ENCODE measurements around the gene GRN. TPM values are rescaled to one million over a fixed set of nuclear protein-coding genes. Genes with fewer than 3 reads are reported as not detected.
A peak's percentile ranks its signal among the peaks of the same experiment; 100 is the strongest.

The GRN gene
- total RNA-seq, 1 experiment from 2014 or later = 194 TPM

DNA sequence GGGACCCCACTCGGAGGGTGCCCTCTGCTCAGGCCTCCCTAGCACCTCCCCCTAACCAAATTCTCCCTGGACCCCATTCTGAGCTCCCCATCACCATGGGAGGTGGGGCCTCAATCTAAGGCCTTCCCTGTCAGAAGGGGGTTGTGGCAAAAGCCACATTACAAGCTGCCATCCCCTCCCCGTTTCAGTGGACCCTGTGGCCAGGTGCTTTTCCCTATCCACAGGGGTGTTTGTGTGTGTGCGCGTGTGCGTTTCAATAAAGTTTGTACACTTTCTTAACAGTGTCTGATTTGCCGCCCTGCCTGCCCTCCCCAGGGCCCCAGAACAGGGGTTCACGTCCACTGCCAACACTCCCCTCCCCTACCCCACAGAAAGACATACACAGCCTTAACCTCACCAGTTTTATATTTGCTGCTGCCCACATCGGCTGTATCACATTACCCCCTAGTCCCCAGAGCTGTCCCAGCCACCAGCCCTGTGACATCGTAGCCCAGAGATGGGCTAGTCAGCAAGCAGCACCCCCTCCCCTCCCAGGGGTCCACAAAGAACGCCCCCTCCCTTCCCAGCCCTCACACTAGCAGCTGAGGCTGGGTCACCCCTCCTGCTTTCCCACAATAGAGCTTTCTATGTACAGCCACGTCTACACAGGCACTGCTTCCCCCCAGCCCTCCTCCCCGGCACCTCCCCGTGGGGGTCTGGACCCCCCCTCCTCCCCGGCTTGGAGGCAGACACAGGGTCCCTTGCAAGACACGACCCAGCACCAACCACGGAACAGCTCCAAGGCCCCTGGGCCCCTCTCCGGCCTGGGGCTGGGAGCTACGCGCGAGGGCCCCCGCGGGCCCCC is 7.9 kb downstream of the GRN start:
- no peaks in the 10 kb centered on the region for H3K9me3 ChIP-seq (ENCODE audit: low read length)
- H3K9me2 ChIP-seq (replicated peaks; ENCODE audit: insufficient read depth, low read length) = no peaks in the 10 kb centered on the region
- no peak overlapping the region for H3K4me3 ChIP-seq (ENCODE audit: low read length)
- H4K20me1 ChIP-seq (ENCODE audit: insufficient read depth, low read depth, low read length) = no peaks in the 10 kb centered on the region
- no peak overlapping the region for H3K4me2 ChIP-seq (ENCODE audit: low read depth, low read length, poor library complexity, severe bottlenecking)
- peaks cover 4% of the 10 kb centered on the region for H3K36me3 ChIP-seq (ENCODE audit: insufficient read depth, low read length)
- no peaks in the 10 kb centered on the region for H3K79me2 ChIP-seq (ENCODE audit: low read length)
- no peak overlapping the region for H3K9ac ChIP-seq (ENCODE audit: low read length)
- H2AFZ ChIP-seq (ENCODE audit: low read length) = no peak overlapping the region
- DNase-seq = no peak
- no peaks in the 10 kb centered on the region for H3K27me3 ChIP-seq (ENCODE audit: low read length)
- no peak overlapping the region for H3K27ac ChIP-seq (ENCODE audit: low read length)
- H3K4me1 ChIP-seq (ENCODE audit: low read length) = peaks cover 17% of the 10 kb centered on the region

DNA sequence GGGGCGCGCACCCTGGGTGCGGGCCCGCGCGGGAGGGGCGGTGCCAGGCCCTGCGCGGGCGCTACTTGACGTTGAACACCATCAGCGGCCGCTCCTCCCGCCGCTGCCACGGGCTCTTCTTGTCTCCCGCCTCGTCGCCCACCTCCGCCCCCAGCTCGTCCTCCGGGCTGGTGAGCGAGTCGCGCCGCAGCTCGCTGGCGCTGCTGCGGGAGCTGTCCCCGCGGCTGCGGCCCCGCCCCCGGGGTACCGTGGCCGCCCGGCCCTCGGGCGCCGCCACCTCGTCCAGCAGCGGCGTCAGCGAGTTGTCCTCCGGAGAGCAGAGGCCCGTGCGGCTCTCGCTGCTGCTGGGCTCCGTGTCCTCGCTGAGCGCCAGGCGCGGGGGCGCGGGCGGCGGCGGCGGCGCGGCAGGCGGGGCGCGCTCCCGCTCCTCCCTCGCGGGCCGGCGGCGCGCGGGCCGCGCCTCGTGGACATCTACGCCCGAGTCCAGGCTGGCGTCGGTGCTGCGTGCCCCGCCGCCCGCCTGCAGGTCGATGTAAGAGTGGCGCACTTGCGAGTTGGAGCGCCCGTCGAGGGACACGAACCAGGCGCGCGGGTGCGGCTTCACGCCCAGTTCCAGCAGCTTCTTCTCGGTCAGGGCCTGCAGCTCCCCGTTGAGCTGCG is 8.7 kb downstream of the GRN start:
- no peak overlapping the region for H3K4me2 ChIP-seq (ENCODE audit: low read depth, low read length, poor library complexity, severe bottlenecking)
- DNase-seq = no peak
- H3K9me2 ChIP-seq (replicated peaks; ENCODE audit: insufficient read depth, low read length) = no peaks in the 10 kb centered on the region
- H3K27ac ChIP-seq (ENCODE audit: low read length) = no peak overlapping the region
- no peak overlapping the region for H3K4me3 ChIP-seq (ENCODE audit: low read length)
- H3K36me3 ChIP-seq (ENCODE audit: insufficient read depth, low read length) = peaks cover 4% of the 10 kb centered on the region
- H4K20me1 ChIP-seq (ENCODE audit: insufficient read depth, low read depth, low read length) = no peaks in the 10 kb centered on the region
- no peak overlapping the region for H3K9ac ChIP-seq (ENCODE audit: low read length)
- H2AFZ ChIP-seq (ENCODE audit: low read length) = no peak overlapping the region
- H3K27me3 ChIP-seq (ENCODE audit: low read length) = no peaks in the 10 kb centered on the region
- H3K4me1 ChIP-seq (ENCODE audit: low read length) = peaks cover 10% of the 10 kb centered on the region
- H3K9me3 ChIP-seq (ENCODE audit: low read length) = no peaks in the 10 kb centered on the region
- H3K79me2 ChIP-seq (ENCODE audit: low read length) = no peaks in the 10 kb centered on the region

DNA sequence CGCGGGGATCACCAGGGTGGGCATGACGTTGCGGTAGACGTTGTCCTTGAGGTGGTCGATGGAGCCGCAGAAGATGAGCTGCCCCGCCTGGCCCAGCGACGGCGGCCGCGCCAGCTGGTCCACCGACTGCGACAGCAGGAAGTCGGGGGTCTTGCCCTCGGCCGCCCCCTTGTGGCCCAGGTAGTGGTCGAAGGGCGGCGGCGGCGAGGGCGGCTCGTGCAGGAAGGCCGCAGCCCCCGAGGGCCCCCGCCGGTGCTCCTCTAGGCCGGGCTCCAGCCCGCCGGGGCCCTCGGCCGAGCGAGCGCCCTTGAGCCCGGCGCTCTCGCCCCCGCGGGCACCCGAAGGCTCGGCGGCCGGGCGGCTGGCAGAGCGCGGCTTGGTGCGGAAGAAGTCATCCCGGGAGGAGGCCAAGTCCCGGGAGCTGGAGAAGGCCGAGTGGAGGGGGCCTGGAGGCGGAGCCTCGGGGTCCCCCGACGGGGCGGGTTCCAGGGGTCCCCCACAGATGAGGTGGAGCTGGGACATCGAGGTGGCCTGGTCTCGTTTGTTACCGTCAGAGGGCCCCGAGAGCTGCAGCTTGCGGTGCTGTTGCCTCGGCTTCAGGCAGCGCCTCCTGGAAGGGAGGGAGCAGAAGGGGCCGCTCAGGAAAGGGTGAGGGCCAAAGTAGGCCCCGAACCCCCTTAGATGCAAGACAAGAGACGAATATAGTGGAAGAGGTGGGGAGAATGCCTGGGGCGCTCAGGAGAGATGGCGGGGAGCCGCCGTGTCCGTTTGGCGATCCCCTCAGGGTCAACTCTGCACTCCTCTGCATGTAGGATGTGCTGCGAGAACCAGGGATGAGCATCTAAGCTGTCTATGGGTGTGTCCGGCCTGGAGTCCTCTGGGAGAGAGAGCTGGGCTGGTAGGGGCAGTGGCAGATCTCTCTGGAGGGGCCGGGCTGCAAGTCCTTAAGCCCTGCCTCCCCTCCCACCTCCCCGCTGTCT is 9.8 kb downstream of the GRN start:
- Histone ChIP-seq H4K20me1 (ENCODE audit: insufficient read depth, low read depth, low read length) (0 out of 2 replicates have a peak, but pooled peaks cover 3% of the 10 kb centered on the region), H3K27ac (ENCODE audit: low read length) (no peak overlapping the region), H3K79me2 (ENCODE audit: low read length) (no peaks in the 10 kb centered on the region), H2AFZ (ENCODE audit: low read length) (no peak overlapping the region), H3K9me2 (replicated peaks; ENCODE audit: insufficient read depth, low read length) (no peaks in the 10 kb centered on the region), H3K4me3 (ENCODE audit: low read length) (no peak overlapping the region), H3K9me3 (ENCODE audit: low read length) (no peaks in the 10 kb centered on the region), H3K4me1 (ENCODE audit: low read length) (peaks cover 4% of the 10 kb centered on the region; the same call in 1 of the 2 replicates), H3K4me2 (ENCODE audit: low read depth, low read length, poor library complexity, severe bottlenecking) (no peak overlapping the region), H3K27me3 (ENCODE audit: low read length) (no peaks in the 10 kb centered on the region), H3K9ac (ENCODE audit: low read length) (no peak overlapping the region), H3K36me3 (ENCODE audit: insufficient read depth, low read length) (peaks cover 4% of the 10 kb centered on the region)
- DNase-seq = peak; percentile 84

DNA sequence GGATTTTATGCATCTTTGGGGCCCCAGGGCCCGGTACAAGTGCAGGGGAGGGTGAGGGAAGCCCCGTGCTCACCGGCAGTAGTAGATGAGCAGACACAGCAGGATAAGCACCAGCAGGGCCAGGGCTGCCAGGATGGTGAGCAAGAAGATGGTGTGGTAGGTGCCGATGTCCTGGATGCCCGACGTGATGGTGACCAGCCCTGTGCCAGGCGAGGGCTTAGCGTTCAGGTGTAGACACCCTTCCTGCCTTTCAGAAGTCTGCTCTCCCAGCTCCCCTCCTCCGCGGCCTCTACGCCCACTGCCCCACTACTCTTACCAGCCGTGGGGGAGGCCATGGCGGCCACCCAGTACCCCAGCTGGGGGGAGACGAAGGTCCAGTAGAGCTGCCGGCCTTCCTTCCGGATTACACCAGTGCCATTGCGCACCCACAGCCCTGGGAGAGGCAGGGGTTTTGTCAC is 10.6 kb downstream of the GRN start:
- 0 out of 2 replicates have a peak, but pooled peaks cover 3% of the 10 kb centered on the region for H4K20me1 ChIP-seq (ENCODE audit: insufficient read depth, low read depth, low read length)
- no peak overlapping the region for H3K4me2 ChIP-seq (ENCODE audit: low read depth, low read length, poor library complexity, severe bottlenecking)
- H3K36me3 ChIP-seq (ENCODE audit: insufficient read depth, low read length) = peaks cover 4% of the 10 kb centered on the region
- no peaks in the 10 kb centered on the region for H3K9me2 ChIP-seq (replicated peaks; ENCODE audit: insufficient read depth, low read length)
- no peaks in the 10 kb centered on the region for H3K27me3 ChIP-seq (ENCODE audit: low read length)
- no peak overlapping the region for H3K4me3 ChIP-seq (ENCODE audit: low read length)
- peaks cover 4% of the 10 kb centered on the region; the same call in 1 of the 2 replicates for H3K4me1 ChIP-seq (ENCODE audit: low read length)
- no peaks in the 10 kb centered on the region for H3K9me3 ChIP-seq (ENCODE audit: low read length)
- H3K27ac ChIP-seq (ENCODE audit: low read length) = no peak overlapping the region
- no peak overlapping the region for H3K9ac ChIP-seq (ENCODE audit: low read length)
- no peaks in the 10 kb centered on the region for H3K79me2 ChIP-seq (ENCODE audit: low read length)
- DNase-seq = no peak
- no peak overlapping the region for H2AFZ ChIP-seq (ENCODE audit: low read length)

DNA sequence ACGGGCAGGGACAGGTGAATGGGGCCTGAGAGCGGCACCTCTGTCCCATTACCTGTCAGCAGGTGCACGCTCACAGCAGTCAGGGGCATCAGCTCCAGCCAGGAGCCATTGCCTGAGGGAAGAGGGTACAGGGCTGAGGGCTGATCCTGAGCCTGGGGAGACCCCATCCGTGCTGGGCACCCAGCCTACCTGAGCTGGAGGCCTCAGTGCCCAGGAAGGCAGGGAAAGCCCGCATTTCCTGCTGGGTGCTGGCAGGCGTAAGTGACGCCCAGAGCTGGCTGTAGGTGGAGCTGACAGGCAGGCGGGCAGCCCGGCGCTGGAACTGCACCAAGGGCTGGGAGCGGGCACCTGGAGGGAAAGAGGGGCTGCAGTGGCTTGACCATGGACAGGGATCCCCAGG is 11.1 kb downstream of the GRN start:
- Histone ChIP-seq H4K20me1 (ENCODE audit: insufficient read depth, low read depth, low read length) (0 out of 2 replicates have a peak, but pooled peaks cover 3% of the 10 kb centered on the region), H3K4me2 (ENCODE audit: low read depth, low read length, poor library complexity, severe bottlenecking) (no peak overlapping the region), H3K4me1 (ENCODE audit: low read length) (peaks cover 9% of the 10 kb centered on the region; the same call in 1 of the 2 replicates), H3K9me3 (ENCODE audit: low read length) (no peaks in the 10 kb centered on the region), H2AFZ (ENCODE audit: low read length) (no peak overlapping the region), H3K4me3 (ENCODE audit: low read length) (no peak overlapping the region), H3K9ac (ENCODE audit: low read length) (no peak overlapping the region), H3K27me3 (ENCODE audit: low read length) (no peaks in the 10 kb centered on the region), H3K9me2 (replicated peaks; ENCODE audit: insufficient read depth, low read length) (no peaks in the 10 kb centered on the region), H3K27ac (ENCODE audit: low read length) (no peak overlapping the region), H3K79me2 (ENCODE audit: low read length) (no peaks in the 10 kb centered on the region), H3K36me3 (ENCODE audit: insufficient read depth, low read length) (peaks cover 4% of the 10 kb centered on the region; the same call in 1 of the 2 replicates)
- DNase-seq = no peak

DNA sequence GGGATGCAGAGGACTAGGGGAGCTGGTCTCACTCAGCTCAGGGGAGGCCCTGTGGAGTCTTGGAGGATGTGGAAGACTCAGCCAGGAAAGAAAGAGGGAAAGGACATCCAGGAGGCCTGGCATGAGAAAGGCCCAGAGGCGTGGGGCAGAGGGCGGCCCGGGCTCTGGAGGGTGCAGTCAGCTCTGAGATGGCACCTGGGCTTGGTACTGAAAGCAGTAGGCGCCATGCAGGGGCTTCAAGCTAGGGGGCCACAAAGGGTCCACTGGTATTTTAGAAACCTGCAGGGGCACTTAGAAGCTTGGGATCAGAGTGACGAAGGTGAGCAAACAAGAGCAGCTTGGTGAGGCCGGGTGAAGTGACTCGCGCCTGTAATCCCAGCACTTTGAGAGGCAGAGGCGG is 13.0 kb downstream of the GRN start:
- no peak for DNase-seq
- no peaks in the 10 kb centered on the region for H3K79me2 ChIP-seq (ENCODE audit: low read length)
- H4K20me1 ChIP-seq (ENCODE audit: insufficient read depth, low read depth, low read length) = 0 out of 2 replicates have a peak, but pooled peaks cover 3% of the 10 kb centered on the region
- no peaks in the 10 kb centered on the region for H3K27me3 ChIP-seq (ENCODE audit: low read length)
- peaks cover 18% of the 10 kb centered on the region for H3K4me1 ChIP-seq (ENCODE audit: low read length)
- no peak overlapping the region for H3K27ac ChIP-seq (ENCODE audit: low read length)
- no peak overlapping the region for H3K9ac ChIP-seq (ENCODE audit: low read length)
- H3K4me2 ChIP-seq (ENCODE audit: low read depth, low read length, poor library complexity, severe bottlenecking) = no peak overlapping the region
- H3K4me3 ChIP-seq (ENCODE audit: low read length) = no peak overlapping the region
- H3K9me2 ChIP-seq (replicated peaks; ENCODE audit: insufficient read depth, low read length) = no peaks in the 10 kb centered on the region
- H3K36me3 ChIP-seq (ENCODE audit: insufficient read depth, low read length) = no peaks in the 10 kb centered on the region
- no peak overlapping the region for H2AFZ ChIP-seq (ENCODE audit: low read length)
- H3K9me3 ChIP-seq (ENCODE audit: low read length) = no peaks in the 10 kb centered on the region

DNA sequence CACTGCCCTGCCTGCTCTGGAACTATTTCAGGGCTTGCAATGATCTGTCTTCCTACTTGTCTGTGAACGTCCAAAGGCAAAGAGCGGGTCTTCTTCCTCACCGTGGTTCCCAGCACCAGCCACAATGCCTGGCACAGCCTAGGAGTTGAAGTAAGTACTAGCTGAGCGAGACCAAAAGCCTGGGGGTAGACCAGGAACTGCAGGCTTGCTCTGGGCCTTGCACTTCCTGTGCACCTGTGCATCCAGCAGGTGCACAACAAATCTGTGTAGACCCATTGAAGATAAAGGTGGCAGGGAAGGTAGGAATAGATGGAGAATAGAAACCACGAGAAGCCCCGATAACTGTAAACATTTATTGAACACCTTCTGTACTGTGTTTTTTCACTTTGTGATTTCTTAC is 13.9 kb downstream of the GRN start:
- no peaks in the 10 kb centered on the region for H3K9me3 ChIP-seq (ENCODE audit: low read length)
- H3K36me3 ChIP-seq (ENCODE audit: insufficient read depth, low read length) = no peaks in the 10 kb centered on the region
- H3K27me3 ChIP-seq (ENCODE audit: low read length) = no peaks in the 10 kb centered on the region
- H4K20me1 ChIP-seq (ENCODE audit: insufficient read depth, low read depth, low read length) = 0 out of 2 replicates have a peak, but pooled peaks cover 3% of the 10 kb centered on the region
- peaks cover 22% of the 10 kb centered on the region for H3K4me1 ChIP-seq (ENCODE audit: low read length)
- no peak overlapping the region for H3K4me2 ChIP-seq (ENCODE audit: low read depth, low read length, poor library complexity, severe bottlenecking)
- H3K79me2 ChIP-seq (ENCODE audit: low read length) = no peaks in the 10 kb centered on the region
- no peak overlapping the region for H3K27ac ChIP-seq (ENCODE audit: low read length)
- no peaks in the 10 kb centered on the region for H3K9me2 ChIP-seq (replicated peaks; ENCODE audit: insufficient read depth, low read length)
- no peak overlapping the region for H3K9ac ChIP-seq (ENCODE audit: low read length)
- DNase-seq = no peak
- H2AFZ ChIP-seq (ENCODE audit: low read length) = no peak overlapping the region
- H3K4me3 ChIP-seq (ENCODE audit: low read length) = no peak overlapping the region

All from Karpas-422 (cell line).